PFSK-1 (cell line): ENCODE results near the gene THSD4.

ENCODE experiments used
- FOXP2 ChIP-seq: optimal IDR thresholded peaks from 2 replicates; pipeline ENCODE3; 2011; ENCODE audit warnings: borderline replicate concordance, control low read depth, inconsistent platforms; ENCODE audit not compliant: insufficient read depth; ENCODE audit errors: extremely low read length, extremely low read depth
- POLR2AphosphoS5 ChIP-seq: IDR thresholded peaks from 2 replicates; pipeline ENCODE4 v1.6.1; 2012; ENCODE audit warnings: low read depth, mild to moderate bottlenecking, control low read depth, low read length, moderate library complexity
- SIN3A ChIP-seq: IDR thresholded peaks from 2 replicates; pipeline ENCODE4 v1.6.1; 2012; ENCODE audit warnings: mild to moderate bottlenecking, low read length, moderate library complexity, borderline replicate concordance; ENCODE audit not compliant: insufficient read depth
- TAF1 ChIP-seq: IDR thresholded peaks from 2 replicates; pipeline ENCODE4 v1.6.1; 2012; ENCODE audit warnings: low read length, control low read depth, borderline replicate concordance; ENCODE audit not compliant: insufficient read depth
- TF ChIP-seq, protein P1 (sequence below), 2 experiments: IDR thresholded peaks; 2 replicates each; pipeline versions ENCODE4 v1.6.1 to v1.8.0; 2011 to 2012; ENCODE audit warnings: low read depth in 2 of 2, low read length in 2 of 2, control low read depth in 1 of 2, inconsistent platforms in 1 of 2, mild to moderate bottlenecking in 1 of 2, moderate library complexity in 1 of 2; ENCODE audit not compliant: insufficient read depth in 1 of 2

THSD4 gene

DNA sequence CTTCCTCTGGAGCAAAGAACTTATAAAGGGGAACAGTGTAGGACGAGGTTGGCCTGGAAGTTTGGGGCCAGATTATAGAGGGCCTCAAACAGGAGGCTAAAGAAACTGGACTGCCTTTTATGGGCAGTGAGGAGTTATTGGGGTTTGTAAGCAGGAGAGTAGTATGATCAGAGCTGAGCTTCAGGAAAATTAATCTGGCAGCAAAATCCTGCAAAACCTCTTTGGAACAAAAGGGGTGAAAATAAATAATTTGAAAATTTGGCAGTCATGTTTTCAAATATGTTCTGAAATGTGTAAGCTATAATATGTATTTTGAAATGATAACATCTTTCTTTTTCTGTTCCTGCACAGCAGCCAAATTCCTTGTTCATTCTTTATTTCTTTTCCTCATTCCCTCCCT is 164.9 kb downstream of the THSD4 start:
- TF ChIP-seq, protein P1, sequence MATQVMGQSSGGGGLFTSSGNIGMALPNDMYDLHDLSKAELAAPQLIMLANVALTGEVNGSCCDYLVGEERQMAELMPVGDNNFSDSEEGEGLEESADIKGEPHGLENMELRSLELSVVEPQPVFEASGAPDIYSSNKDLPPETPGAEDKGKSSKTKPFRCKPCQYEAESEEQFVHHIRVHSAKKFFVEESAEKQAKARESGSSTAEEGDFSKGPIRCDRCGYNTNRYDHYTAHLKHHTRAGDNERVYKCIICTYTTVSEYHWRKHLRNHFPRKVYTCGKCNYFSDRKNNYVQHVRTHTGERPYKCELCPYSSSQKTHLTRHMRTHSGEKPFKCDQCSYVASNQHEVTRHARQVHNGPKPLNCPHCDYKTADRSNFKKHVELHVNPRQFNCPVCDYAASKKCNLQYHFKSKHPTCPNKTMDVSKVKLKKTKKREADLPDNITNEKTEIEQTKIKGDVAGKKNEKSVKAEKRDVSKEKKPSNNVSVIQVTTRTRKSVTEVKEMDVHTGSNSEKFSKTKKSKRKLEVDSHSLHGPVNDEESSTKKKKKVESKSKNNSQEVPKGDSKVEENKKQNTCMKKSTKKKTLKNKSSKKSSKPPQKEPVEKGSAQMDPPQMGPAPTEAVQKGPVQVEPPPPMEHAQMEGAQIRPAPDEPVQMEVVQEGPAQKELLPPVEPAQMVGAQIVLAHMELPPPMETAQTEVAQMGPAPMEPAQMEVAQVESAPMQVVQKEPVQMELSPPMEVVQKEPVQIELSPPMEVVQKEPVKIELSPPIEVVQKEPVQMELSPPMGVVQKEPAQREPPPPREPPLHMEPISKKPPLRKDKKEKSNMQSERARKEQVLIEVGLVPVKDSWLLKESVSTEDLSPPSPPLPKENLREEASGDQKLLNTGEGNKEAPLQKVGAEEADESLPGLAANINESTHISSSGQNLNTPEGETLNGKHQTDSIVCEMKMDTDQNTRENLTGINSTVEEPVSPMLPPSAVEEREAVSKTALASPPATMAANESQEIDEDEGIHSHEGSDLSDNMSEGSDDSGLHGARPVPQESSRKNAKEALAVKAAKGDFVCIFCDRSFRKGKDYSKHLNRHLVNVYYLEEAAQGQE (IDR thresholded peaks at IDR 0.05; ENCODE audit: insufficient read depth in 1 of 2, low read depth in 2 of 2, low read length in 2 of 2), result no peak
- TF ChIP-seq SIN3A, result no peak
- no peak for TF ChIP-seq POLR2AphosphoS5
- TF ChIP-seq TAF1, result no peak
- no peak for TF ChIP-seq FOXP2

DNA sequence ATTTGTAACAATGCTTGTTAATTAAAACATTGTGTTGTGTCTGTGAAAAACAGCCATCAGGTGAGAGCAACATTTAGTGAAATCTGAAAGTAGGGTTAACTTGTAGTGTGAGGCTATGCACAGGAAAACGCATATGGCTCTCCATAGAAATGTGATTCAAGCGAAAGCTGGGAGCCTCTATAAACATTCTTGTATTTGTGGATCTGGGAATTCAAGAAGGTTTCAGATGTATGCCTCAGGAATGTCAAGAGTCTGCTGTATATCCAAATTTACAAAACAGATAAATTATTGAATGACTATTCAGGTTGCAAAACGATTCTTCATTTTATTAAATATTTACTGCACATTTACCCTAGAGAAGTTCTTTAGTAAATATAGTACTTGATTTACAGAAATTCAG is 166.0 kb downstream of the THSD4 start:
- TF ChIP-seq POLR2AphosphoS5 (no peak), SIN3A (no peak), TAF1 (no peak), FOXP2 (no peak)
- TF ChIP-seq, protein P1 (IDR thresholded peaks at IDR 0.05; ENCODE audit: insufficient read depth in 1 of 2, low read depth in 2 of 2, low read length in 2 of 2), result no peak

DNA sequence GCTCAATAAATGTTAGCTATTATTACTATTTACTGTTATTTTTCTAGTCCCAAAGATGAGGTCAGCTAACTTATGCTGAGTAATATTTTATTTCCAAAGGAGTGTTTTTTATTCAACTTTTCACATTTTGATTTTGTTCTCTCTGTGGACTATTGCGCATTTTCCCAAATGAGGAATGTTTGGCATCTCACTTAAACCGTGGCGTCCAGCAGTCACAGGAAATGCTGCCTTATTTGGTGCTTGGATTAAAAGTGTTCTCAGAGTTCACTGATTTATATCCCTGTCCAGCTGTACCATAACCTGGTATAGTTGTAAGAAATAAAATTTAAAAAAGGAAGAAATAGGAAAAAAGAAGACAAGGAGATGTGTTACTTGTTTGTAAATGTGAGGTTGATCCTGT is 166.8 kb downstream of the THSD4 start:
- TF ChIP-seq, protein P1 (IDR thresholded peaks at IDR 0.05; ENCODE audit: insufficient read depth in 1 of 2, low read depth in 2 of 2, low read length in 2 of 2), result no peak
- TF ChIP-seq POLR2AphosphoS5, result no peak

DNA sequence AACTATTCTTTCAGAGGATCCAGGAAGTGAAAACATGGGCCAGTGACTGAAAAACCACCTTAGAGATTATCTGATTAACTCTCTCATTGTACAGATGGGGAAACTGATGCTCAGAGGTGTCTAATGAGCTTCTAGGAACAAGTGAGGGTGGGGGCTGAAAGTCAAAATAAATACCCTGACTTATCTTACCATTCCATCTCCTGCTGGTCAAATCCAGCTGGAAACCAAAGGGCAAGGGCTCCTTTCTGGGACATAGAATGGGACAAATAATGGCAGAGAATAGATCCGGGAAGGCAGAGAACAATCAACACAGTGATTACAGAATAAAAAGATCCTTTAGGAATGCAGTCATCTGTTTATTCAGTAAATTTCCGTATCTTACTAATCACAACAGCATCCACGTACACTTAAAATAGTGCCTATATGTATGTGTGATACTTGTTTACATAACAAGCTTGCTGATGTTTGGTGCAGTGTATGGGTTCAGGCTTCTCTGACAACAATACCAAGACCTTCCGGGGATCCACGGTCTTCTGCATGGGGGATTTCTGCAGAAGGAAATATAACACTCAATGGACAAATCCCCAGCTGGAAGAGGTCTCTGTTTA is 173.2 kb downstream of the THSD4 start:
- no peak for TF ChIP-seq TAF1
- TF ChIP-seq SIN3A, result no peak
- TF ChIP-seq, protein P1 (IDR thresholded peaks at IDR 0.05; ENCODE audit: insufficient read depth in 1 of 2, low read depth in 2 of 2, low read length in 2 of 2), result no peak
- TF ChIP-seq FOXP2, result no peak
- TF ChIP-seq POLR2AphosphoS5, result no peak

DNA sequence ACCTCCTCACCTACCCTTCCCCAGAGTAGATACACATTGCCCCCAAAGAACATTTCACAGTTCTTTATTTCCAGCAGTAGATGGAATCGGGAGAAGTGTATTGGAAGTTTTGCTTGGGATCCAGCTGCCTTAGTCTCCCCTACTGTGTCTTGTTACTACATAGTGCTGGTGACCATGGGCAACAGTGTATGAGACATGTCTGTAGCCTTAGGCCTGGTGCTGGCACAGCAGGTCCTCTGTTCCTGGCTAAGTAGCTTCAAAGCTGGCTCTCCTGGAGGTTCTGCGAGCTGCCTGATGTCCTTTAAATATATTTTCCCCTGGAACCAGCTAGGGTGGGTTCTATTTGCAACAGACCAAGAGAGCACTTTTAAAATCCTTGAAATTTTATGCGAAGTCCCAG is 174.7 kb downstream of the THSD4 start:
- TF ChIP-seq SIN3A (no peak), FOXP2 (no peak), TAF1 (no peak), POLR2AphosphoS5 (no peak)
- TF ChIP-seq, protein P1 (IDR thresholded peaks at IDR 0.05; ENCODE audit: insufficient read depth in 1 of 2, low read depth in 2 of 2, low read length in 2 of 2), result no peak
